MV-4-11 (cell line): Measurements from ENCODE around the gene GRIA1.

Experiments used
- DNase-seq: peaks from one replicate; lab custom pipeline; 2025; lab: John Stamatoyannopoulos, UW

GRIA1 gene

DNA sequence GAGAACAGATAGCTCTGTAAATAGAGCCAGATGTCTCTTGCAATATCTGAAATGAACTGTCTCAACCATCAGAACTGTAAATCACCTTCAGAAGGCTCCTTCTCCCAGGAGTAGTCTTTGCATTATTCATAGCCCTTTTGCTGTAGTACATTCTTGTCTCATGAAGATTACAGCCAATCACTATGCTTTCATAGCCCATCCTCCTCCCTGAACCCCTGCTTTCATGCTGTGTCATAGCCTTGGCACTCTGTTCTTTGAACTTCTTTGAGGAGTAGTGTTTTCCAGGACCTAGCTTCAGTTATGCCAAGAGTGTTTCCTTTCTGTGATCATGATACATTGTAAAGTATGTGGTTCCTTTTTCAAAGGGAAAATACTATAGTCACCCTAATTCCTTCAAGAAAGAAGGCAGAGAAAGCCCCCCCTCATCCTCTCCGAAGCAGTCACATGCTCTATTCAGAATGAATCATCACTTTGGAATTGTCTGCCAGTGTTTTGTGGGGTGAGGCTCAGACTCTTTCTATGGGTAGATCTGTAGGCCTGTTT, 61.1 kb downstream of the GRIA1 start:
- DNase-seq: no peak

DNA sequence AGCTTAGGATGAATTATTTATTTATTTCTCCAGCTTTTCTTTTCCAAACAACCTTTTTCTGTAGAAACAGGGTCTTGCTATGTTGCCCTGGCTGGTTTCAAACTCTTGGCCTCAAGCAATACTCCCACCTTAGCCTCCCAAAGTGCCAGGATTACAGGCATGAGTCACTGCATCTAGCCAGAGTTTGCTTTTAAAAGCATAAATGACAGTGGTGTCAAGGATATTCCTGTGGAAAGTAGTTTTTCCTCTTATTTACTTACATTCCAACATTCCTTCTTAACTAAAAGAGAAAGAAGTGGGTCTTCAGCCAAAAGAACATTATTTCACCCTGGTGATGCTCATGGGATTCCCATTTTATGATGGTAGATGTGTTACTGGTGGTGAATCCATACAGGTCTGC, 62.4 kb downstream of the GRIA1 start:
- DNase-seq: no peak

DNA sequence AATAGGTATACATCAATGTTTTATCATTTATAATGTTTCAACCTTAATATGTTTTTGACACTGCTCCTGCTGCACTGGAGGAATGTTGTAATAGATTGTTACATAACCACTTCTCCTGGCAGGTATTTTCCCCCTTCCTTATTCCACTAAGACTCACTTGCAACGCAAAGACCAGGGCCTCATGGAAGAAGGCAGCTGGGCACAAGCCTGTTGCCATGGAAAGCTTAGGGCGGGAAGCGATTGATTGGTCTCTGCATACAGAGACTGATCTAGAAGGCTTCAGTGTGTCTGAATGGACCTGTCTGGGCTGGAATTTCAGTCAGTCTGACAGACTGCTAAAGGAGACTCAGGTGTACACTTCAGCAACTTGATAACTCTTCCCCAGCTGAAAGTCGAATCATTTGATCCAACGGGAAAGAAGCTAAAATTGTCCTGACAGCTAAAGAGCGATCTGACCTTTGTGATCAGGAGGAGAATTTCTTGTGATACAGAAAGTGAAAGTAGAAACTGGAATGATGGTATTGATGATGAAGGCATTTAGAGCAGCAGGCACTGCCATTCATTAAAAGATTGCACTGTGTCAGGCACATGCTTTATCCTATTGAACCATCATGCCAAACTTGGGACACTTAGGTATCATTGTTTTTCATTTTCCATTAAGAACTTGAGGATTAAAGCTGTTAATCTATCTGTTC, 65.1 kb downstream of the GRIA1 start:
- no peak for DNase-seq

DNA sequence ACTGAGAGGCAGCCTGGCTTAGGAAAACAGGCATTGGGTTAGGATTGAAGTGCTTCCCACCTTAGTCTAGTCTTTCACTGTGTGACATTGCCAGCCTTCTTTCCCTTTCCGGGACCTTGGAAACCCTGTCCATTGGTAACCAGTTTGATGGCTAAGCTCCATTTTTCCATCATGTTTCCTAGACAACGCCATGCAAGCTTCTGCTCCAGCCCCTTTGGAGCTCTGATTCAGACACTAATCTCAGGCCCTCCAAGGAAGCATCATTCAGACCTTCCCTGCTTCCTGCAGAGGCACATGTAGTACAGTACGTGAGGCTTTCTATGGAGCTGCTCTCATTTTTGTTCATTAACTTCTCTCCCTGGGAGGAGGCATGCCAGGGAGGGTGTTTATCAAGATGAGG, 68.5 kb downstream of the GRIA1 start:
- DNase-seq: no peak

DNA sequence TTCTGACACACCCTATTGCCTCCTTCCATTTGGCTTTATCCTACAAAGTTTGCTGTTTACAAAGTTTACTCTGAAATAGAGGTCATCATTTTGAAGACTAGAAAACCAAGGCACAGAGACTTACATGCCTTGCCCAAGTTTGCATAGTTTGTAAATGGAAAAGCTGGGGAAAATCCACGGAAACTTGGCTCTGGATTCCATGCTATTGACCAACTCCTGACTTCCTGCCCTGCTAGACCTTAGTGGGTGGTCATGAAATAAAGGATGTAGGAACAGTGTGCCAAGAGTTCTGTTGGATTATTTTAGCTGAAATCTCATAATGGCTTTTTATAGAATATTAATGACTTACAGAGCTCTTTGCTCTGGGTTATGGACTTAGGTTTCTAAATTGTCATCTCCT, 69.5 kb downstream of the GRIA1 start:
- no peak for DNase-seq

DNA sequence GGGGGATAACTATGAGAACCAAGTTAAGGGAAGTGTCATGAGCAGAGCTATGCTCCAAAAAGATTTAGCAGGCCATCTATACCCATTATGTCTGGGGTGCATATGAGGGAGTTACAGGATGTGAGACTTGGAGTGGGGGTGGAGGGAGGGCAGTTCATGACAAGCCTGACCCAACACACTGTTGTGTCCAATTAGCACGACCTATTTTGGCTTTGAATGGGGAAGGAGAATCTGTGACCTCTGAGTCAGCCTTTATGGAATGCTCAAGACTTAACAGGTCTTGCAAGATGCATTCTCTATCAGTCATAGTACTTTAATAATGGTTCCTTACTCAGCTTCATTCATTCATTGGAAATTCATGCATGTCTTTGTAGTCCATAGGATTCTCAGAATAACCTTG, 71.7 kb downstream of the GRIA1 start:
- DNase-seq: no peak

DNA sequence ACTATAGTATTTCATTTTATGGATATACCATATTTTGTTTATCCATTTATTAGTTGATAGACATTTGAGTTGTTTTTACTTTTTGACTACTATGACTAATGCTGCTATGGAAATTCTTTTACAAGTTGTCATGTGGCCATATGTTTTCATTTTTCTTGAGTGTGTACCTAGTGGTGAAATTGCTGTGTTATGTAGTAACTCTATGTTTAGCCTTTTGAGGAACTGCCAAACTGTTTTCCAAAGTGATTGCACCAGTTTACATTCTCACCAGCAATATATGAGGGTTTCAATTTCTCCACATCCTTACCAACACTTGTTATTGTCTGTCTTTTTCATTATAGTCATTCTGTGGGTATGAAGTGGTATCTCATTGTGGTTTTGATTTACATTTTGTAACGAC, 75.4 kb downstream of the GRIA1 start:
- DNase-seq: peak; percentile 21

DNA sequence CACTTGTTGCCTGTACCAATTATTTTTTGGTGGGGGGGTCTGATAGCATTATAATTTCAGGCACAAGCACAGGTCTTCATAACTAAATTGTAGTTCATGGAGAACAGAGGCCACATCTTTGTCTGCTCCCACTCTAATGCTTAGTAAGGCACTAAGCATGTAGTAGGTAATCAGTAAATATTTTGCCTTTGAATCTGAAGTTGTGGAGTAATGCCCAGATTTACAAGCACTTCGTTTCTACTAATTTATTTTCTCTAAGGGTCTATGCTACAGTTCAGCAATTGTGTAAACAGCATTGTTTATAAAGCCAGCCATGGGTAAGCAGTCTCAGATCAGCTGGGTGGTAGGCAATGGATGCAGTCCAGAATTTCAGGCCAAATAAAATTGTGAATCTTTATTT, 78.6 kb downstream of the GRIA1 start:
- DNase-seq: no peak

DNA sequence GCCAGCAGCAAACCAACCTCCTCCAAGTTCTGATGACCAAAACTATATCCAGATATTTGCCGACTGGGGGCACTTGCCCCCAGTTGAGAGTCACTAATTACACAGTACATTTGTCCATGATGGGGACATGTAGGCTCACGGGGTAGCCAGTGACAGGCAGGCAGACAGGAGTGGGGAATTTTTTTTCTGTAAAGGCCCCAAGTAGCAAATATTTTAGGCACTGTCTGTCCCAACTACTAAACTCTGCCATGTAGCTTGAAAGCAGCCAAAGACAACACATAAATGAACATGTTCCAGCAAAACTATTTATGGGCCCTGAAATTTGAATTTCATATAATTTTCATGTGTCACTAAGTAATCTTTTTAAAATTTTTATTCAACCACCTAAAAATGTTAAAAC, 80.7 kb downstream of the GRIA1 start:
- no peak for DNase-seq

DNA sequence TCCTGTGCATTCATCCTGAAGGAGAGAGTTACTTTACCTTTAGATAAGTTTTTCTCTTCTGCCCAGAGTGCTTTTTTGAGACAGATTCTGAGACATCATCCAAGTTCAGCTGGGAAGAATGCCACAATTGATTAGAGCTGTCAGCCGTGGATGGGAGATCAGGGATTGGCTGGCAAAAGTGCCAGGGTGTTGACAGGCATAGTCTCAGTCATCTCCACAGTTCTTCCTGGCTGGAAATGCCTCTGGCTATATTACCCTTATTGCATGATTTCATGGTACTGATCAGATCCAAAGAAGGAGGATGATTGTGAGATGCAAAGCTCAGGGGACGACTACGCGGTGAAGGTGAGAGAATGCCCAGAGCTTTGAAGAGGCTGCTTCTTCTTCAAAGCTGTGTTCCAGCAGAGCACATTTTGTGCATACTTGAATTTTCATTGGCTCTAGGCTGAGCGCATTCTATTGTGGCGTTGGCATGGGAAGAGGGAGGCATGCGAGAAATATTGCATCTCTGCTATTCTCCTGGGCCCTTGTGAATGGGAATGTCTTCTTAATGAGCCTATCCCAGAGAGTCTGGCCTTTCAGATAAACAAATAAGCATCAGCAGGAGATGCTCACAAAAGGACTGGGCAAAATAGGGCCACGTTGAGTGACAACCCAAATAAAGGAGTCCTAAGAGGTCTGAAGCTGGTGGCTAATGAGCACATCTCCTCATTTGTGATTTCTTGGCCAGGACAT, 82.1 kb downstream of the GRIA1 start:
- no peak for DNase-seq

DNA sequence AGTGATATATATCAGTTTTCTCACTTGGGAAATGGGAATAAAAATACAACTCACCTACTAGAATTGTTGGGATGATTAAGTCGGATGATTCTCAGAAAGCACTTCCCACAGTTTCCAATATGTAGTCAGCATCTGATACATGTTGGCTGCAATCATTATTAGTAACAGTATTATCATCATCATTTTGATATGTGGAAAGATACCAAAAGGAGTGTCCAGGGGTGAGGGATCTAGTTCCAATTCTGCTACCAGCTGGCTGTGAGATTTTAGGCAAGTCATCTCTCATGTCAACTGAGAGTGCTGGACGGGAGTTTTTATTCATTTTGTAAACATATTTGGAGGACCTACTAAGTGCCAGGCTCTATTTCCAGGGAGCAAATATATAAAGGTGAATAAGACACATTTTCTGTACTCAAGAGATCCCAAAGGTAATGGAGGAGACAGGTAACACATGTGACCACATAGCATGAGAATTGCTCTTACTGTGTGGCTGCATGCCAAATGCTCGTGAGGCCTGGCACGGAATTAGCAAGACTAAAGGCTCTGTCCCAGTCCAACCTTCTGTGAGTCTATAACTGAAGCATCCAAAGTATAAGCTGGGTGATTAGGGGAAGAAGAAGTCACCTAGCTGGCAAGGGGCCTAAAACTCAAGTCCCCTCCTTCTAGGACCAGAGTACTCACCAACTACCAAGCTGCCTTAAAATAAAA, 83.0 kb downstream of the GRIA1 start:
- no peak for DNase-seq

DNA sequence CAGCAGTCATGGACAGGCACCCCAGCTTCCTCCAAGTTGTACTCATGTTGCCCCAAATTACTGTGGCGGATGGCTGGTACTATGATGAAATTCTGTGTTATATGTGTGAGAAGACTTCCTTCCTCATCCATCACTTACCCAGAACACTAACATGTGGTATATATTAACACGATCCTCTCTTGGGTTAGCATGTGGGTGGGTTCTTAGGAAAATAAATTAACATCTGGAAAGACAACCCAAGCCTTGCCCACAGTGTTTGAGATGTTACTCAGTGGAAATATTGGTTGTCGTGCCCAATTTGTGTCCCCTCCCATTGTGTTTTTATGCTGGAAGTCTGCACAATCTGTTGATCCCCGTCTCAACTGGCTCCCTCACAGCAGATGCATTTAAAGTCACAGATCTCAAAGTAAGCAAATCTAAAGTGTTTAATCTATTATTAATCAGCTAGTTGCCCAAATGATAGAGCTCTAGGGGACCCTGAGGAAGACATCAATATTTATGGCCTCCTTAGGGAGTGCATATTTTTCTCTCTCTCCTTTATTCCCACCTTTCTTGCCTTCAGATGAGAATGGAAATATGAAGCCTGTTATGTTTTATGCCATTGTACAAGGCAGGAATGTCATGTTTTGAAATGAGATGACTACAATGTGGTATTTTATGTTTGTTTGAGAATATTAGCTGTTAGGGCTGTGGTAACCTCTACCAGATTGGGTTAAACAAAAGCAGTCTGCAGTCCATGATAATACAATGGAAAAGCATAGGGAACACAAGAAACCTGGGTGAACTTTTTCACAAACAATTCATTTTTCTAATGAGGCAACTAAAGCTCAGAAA, 93.9 kb downstream of the GRIA1 start:
- DNase-seq: no peak

DNA sequence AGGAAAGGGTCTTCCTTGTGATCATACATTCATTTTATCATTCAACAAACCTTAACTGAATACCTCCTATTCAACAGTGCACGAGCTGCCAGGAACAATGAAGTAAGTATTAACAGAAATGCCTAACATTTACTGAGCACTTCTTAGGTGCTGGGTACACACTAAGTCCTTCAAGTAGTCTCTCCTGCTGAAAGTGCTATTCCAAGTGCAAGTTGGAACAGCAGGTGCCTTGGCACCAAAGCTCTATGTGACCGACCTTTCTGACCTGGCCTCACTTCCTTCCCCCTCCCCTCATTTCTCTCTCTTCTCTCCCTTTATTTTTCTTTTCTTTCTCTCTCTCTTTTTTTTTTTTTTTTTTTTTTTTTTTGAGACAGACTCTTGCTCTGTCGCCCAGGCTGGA, 94.5 kb downstream of the GRIA1 start:
- DNase-seq: no peak

DNA sequence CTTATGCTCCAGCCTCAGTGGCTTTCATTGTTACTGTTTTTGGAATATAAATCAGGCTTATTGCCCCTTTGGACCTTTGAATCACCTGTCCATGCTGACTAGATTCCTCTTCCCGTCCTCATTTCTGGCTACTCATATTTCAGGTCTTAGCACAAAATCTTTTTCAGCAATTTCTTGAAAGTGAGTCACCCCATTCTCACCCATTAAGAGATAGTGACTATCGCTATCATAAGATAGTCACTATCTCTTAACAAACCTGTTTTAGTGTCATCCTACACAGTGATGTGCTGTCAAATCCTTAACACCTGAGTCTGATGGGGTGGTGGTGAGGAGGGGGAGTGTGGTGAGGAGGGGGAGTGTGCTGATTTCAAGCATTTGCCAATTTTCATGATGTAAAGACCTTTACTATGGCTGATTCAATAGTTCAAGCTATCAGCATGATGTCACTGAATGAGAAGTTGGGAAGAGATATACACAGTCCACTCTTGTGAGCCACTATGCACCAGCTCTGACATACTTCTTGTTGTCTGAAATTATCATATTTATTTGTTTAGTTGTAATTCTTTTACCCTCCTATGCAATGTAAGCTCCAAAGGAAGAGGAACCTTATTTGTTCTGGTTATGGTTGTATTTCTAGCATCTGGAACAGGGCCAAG, 95.3 kb downstream of the GRIA1 start:
- DNase-seq: no peak

DNA sequence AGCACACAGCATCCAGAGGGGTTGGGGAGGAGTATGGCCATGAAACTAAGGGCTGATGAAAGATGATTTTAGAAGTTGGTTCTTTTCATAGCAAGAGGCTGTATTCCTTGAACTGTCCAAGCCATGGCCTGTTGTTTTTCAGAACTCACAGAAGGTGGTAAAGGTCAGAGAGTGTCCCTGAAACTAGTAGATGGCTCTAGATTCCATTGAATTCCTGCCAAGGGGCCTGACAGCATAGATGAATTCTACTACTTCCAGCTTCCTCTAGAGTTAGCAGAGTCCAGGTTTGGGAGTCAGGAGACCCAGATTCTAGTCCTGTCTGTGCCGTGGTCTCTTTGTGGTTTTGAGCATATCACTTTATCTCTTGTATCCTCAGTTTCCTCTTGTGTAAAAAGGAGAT, 101.6 kb downstream of the GRIA1 start:
- no peak for DNase-seq

DNA sequence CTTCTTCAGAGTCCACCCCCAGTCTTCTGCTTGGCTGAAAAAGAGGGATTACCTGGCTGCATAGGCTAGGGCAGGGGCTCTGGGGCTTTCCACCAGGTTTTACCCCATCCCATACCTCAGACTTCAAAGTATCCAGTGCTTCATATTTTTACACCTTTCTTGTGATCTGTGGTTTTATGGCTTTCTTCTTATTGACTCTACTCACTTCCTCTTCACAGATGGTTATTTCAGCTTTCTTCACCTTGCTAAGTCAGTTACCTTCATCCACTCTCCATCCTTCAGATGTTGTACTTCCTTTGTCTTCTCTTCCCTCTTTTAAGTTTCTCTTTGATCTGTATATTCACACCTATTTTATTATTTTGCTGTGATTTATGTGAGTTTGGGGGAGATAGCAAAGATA, 104.3 kb downstream of the GRIA1 start:
- DNase-seq: no peak

DNA sequence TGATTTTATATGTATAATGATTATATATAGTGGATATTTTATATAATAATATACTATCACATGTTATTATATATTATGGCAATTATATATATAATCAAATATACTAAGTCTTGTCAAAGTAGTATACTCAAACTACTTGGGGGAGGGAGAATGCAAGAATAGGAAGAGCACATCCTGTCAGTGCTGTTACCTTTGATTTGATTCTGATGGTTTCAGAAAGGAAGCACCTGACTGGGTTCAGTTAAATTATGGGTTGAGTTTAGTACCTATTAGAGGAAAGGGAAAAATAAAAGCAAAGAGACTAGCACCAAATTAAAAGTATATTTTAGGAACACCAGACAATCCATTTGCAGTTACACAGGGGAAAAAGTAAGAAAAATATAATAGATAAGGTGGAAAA, 107.6 kb downstream of the GRIA1 start:
- no peak for DNase-seq

DNA sequence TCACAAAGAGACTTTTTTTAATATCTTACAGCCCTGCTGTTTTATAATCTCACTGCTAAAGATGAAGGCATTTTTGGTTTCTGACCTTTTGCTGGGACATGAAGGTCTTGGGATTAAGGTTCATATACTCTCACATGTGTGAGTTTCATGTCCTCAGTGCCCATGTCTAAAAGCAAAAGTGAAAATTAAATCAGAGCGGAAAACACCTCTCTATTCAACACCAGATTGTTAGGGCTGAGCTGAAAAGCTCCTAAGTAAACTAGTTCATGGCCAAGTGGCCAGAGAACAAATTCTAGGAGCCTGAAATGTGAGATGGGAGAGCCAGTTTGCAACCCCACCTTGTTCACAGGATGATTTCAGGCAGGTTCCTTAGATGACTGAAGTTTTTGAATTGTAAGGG, 110.9 kb downstream of the GRIA1 start:
- no peak for DNase-seq

DNA sequence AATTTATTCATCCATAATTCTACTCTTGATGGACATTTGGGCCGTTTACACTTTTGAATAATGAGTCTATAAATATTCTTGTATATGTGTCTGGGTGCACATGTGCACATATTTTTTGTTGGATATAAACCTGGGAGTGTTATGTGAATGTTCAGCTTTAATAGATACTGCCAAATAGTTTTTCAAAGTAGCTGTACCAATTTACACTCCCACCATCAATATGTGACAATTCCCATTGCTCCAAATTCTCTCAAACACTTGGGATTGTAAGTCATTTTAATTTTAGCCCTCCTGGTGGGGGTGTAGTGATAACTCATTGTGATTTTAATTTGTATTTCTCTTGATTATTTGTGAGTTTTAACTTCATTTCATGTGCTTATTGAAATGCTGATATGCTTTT, 114.9 kb downstream of the GRIA1 start:
- DNase-seq: no peak

DNA sequence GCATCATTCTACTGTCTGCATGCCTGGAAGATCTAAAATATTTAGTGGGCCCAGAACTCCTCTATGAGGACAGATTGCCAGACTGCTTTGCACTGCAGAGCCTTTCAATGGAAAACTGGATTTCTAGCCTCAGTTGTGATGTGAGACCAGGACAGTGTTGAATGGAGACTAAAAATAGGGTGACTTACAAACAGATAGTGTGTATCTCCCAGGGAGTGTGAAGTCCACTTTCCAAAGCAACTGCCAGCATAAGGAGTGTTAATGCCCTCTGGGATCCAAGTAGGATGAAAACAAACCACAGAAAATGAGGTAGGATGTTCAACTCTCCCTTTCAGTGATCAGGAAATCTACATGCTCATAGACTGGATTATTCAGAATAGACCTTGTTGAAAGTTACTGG, 119.5 kb downstream of the GRIA1 start:
- no peak for DNase-seq

DNA sequence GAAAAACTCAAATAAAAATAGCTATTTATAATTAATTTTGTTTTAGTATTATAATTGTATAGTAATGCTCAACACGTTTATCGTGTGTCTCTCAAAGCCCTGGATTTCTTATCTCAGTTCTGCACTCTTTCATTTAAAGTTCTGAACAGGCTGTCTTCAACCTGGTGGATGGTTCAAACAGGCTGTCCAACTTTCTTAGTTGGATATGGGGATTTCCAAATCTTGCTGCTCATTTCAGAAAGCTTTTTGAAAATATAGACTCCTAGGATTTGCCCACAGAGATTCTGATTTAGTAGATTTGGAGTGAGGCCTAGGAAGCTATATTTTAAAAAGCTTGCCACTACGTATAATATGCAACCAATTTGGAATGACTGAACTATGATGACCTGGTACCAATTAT, 120.3 kb downstream of the GRIA1 start:
- no peak for DNase-seq

DNA sequence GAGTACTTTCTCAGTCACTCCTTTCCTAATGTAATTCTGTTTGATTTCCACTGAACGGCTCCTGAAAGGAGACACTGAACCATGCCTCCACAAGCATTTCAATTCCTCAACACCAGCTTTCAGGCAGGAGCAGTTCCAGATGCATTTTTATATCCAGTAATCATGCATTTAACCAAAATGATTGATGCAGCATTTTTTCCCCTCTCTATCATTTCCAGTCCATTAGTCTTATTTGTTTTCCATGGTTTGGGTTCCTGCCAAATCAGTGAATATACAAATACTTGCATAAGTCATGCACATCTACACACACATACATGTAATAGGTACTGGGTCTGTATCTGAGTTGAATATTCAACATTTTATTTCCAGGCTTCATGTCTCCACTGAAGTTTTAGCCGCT, 122.7 kb downstream of the GRIA1 start:
- DNase-seq: no peak
